GM18511 (cell line): Measurements from ENCODE around the gene EPC2.
"Not testable (repeated sequence)": the region's sequence is repeated elsewhere in the genome, so short reads cannot be mapped to it uniquely, and the experiment has no call there.

ENCODE experiments used
- ATAC-seq: cut with Tn5 transposase; IDR thresholded peaks from one replicate; pipeline ENCODE4 v1.9.1; 2021; ENCODE audit warnings: mild to moderate bottlenecking, moderate library complexity; ENCODE audit not compliant: unreplicated experiment

The EPC2 gene

DNA sequence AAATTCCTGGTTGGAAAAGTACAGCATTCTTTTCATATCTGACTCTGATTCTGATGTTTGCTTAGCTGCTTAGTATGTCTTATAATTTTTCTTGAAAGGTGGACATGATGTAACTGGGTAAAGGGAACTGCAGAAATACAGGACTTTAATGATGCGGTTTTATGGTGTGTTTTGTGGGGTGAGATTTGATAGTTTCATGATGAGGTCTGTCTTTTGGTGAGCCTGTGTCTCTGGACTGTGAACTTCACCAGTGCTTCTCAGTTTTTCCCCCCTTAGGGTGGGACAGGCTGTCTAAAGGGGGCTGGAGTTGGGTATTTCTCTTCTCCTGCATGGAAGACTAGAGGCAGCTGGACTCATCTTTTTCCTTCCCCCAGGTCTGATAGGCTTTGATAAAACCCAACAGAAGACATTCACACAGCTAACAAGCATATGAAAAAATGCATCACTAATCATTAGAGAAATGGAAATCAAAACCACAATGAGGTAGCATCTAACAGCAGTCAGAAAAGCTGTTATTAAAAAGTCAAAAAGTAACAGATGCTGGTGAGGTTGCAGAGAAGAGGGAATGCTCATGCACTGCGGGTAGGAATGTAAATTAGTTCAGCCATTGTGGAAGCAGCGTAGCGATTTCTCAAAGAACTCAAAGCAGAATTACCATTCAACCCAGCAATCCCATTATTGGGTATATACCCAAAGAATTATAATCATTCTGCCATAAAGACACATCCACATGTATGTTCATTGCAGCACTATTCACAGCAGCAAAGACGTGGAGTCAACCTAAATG, 77.6 kb downstream of the EPC2 start:
- ATAC-seq: peak; percentile 38

DNA sequence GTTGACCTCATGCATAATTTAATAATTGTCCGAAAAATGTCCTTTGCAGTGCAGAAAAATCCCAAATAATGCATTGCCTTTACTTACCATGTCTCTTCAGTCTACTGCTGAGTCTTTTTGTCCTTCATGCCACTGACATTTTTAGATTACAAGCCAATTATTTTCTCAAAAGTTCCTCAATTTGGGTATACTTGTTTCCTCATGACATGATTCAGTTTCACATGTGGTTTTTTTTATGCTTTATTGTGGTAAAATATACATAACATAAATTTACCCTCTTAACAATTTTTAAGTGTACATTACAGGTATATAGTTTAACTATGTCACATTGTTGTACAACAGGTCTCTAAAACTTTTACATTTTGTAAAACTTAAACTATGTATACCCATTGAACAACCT, 81.0 kb downstream of the EPC2 start:
- ATAC-seq: no peak

DNA sequence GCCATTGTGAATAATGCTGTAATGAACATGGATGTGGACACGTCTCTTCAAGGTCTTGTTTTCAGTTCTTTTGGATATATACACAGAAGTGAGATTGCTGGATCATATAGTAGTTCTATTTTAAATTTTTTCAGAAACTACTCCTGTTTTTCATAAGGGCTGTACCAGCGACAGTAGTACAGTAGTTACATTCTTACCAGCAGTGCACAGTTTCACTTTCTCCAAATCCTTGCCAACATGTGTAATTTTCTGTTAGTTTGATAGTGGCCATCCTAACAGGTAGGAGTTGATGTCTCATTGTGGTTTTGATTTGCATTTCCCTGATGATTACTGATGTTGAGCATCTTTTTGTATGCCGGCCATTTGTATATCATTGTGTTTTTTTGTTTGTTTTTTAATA, 81.7 kb downstream of the EPC2 start:
- peak; percentile 75 for ATAC-seq

DNA sequence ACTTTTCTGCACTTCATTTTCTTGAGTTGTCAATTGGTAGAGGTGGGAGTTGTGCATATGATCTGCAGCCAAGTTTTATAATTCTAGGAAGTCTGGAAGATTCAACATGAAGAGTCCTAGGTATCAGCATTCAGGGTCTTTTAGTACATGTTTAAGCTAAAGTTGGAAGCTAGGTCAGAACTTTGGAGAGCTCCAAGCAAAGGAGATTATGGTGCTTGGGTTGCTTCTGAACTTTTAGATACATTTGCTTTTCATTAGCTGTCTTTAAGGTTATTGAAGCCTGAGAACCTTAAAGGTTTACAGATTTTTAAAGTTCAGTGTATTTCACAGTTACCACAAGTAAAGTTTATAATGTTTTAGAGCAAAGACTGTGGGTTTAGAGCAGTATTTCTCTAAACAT, 85.5 kb downstream of the EPC2 start:
- ATAC-seq: no peak

DNA sequence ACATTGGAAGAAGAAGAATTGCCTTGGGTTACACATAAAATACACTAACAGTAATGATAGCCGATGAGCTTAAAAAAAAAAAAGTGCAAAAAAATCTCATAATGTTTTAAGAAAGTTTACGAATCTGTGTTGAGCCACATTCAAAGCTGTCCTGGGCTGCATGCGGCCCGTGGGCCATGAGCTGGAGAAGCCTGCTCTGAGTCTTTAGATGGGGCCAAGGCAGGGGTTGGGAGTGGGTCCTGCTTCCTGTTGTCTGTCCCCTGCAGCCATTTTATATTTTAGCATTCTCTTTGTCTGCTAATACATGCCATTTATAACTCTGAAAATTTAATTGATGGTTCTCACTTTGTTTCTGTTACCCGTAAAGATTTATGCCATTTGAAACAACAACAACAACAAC, 93.2 kb downstream of the EPC2 start:
- no peak for ATAC-seq

DNA sequence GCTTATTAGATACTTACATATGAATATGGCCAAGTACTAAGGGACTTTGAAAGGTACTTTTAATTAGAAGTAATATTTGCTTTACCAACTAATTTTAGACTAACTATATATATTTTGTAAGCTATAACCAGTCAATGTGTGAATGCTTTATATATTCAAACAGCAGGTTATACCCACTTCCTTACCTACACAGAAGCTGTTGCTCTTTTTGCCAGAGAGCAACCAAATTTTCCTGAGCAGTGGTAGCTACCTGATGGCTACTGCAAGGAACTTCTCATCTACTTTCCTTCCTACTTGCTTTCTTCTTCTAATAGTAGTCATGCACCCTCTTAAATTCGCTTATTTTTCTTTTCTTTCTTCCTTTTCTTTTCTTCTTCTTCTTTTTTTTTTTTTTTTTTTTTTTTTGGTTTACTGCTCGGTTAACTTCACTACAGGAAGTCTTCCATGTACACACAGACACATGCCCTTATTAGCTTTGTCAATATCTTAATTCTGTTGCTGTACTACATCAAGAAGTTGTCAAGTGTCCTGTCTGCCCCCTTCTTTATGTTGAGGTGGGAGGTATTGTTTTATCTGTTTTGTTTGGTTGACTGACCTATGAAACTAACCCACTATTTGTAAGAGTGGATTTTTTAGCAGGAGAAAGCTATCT, 95.0 kb downstream of the EPC2 start:
- peak; percentile 53 for ATAC-seq

DNA sequence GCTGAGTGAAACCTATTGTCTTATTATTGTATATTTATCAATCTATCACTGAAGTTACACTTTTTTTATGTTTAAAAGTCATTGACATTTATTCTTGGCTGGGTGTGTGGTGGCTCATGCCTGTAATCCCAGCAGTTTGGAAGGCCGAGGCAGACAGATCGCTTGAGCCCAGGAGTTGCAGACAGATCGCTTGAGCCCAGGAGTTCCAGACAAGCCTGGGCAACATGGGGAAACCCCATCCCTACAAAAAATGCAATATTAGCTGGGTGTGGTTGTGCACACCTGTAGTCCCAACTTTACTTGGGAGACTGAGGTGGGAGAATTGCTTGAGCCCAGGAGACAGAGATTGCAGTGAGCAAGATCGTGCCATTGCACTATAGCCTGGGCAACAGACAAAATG, 97.8 kb downstream of the EPC2 start:
- ATAC-seq: no peak

DNA sequence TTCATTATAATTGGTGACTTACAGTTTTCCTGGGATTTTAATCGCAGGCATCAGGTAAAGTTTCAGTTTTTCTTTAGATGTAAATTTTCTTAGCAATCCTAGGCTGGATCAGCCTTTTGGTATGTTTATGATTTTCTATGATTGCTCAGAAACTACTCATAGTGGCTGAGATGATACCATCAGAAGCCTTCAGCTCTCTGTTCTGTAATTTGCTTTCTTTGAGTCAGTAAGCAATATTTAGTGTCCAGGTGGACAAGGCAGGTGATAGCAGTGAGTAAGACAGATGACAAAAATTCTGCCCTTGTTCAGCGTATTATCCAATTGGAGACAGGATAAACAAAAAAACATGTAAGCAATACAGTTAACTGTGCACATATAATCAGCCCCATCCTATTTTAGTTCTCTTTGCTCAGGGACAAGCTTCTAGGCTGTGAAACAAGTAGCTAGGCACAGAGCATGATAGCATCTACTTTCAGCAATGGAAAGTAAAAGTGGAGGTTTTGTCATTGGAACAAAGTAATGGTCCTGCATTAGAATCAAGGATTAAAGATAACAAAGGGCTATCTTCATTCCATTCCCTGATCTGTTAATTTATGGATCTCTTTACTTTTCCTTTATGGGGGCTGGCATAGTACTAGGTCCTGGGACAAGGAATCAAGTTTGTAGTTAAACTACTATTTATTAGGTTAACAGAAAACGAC, 100.8 kb downstream of the EPC2 start:
- ATAC-seq: no peak

DNA sequence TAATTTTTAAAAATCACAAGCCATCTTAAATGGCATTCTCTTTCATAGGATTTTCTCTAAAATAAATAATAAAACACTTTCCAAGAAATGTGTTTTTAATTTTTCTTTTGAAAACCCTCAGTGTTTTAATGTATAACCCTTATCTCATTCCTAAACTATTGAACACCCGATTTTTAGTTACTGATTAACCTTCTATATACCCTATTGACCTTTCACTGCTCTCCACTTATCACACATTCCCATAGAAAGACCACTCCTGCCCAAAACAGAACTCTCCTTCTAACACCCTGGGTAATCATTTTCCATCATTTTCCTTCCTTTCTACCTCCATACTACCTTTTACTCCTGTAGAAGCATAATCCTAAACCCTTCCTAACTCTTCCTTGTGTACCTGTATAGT, 102.4 kb downstream of the EPC2 start:
- no peak for ATAC-seq

DNA sequence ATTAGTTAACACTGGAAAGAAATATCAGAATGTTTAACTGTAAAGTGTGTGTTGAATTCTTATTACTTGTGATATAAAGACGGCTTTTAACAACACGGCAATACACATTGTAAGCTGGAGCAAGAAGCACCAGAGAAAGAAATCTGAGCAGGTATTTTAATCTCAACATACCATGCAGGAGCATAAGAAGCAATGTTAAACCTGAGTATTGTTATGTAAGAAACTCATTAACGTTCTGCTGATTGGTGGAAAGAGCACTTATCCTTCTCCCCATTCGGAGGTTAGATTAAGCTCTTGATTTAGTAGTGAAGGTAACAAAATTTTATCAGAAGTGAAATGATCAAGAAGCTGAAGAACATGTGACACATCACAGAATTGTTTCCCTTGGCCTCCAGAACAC, 107.4 kb downstream of the EPC2 start:
- ATAC-seq: no peak

DNA sequence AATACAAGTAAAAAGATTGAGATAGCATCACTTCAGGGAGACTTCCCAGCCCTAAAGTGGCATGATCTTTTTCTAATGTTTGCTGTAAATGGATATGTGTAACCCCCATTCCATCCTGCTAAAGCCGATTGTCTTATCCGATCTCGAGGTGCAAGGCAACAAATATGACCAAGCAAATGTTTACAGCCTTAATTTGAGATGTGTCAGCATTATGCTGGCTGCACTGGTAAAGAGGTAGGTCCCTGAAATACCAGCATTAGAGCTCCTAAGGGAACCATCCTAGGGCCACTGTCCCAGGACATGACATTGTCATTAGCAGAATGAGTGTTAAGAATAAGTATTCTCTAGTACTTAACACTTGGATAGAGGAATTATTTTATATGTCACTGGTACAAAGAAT, 108.4 kb downstream of the EPC2 start:
- ATAC-seq: no peak

DNA sequence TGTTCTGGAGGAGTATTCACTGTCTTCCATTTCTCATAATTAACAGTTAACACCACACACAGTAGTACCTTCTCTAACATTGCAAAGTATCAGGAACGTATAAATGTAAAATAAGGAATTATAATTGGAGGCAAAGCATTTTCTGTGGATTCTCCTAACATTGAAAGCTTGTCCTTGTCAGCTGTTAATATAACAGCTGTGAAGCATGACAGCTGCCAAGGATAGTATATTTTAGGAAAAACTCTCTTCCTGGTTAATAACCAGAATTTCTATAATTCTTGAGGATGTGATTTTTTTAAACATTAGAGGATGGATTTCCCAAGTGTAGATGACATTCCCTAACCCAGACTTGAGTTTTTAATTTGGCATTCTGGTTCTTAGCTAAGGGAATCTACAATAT, 110.3 kb downstream of the EPC2 start:
- ATAC-seq: no peak

DNA sequence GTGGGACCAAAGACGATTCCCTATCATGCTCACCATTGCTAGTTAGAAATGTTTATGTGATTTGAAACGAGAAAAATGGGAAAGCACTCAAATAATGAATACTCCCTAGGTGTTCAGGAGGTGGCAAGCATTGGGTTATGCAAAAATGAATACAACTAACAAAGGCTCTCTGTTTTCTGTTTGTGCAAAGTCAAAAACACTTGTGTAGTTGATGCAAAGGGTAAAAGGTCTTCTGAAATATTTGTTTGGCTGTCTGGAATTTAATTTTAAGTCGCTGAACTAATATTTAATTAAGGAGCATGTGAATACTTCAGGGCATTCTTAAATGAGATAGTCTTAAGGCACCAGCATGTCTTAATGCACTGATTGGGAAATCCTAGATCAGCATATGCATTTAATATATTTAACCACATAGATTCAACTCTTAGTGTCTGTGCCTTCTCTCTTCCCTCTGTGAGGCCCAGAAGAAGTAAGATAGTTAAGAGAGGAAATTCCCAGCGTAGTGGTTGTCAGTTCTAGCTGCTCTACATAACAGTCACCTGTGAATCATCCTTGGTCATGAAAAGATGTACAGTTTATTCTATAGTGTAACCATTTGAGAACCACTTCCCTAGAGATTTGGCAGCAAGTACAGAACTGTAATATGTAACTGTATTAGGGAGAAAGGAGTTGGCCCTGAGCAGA, 111.9 kb downstream of the EPC2 start:
- ATAC-seq: no peak

DNA sequence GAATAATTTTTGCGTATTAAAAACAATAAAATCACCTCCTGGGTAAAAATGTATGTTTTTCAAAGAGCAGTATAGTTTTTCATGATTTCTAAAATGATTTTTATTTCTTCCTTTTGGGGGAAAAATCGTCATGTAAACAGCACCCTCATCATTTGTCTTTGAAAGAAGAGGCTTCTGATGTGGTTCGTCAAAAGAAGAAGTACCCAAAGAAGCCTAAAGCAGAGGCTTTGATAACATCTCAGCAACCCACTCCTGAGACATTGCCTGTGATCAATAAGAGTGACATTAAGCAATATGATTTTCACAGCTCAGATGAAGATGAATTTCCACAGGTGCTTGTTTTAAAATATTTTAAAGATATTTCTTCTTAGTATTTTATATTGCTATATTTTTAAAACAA, 120.3 kb downstream of the EPC2 start:
- ATAC-seq: no peak

DNA sequence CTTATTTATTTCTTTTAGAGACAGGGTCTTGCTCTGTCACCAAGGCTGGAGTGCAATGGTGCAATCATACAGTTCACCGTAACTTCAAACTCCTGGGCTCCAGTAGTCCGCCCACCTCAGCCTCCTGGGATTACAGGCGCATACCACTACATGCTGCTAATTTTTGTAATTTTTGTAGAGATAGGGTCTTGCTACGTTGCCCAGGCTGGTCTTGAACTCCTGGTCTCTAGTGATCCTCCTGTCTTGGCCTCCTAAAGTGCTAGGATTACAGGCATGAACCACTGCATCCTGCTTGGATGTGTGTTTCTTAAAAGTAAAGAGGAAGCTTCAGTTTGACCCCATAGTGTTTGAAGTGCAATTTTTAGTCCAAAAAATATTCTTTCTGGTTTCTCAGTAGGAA, 125.5 kb downstream of the EPC2 start:
- no peak for ATAC-seq

DNA sequence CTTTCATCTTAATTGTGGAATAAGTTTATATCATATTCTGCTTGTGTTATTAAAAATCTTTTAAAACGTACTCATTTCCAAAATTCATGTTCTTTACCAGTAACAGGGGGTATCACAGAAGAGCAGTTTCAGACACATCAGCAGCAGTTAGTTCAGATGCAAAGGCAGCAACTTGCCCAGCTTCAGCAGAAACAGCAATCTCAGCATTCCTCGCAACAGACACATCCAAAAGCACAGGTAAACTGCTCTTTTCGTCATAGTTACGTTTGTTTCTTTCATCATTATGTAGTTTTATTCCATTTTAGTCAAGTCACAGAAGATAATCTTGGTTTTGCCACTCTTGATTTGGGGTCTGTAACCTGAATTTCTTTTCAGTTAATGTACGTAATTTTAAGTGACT, 137.0 kb downstream of the EPC2 start:
- ATAC-seq: no peak

DNA sequence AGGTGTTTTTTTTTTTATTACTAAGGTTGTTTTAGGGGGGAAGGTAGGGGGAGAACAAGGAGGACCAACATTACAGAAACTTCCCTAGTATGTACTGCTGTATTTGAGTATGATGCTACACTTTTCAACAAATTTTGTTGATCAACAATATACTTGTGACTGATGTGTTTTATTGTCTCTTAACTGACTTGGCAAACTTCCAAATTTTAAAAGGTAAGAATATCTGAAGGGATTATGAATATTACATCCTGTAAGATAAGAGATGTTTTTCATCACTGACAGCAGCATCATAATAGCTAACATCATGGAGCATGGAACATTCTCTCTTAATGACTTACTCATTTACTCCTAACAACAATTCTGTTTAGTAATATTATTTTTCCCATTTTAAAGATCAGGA, 144.5 kb downstream of the EPC2 start:
- no peak for ATAC-seq

DNA sequence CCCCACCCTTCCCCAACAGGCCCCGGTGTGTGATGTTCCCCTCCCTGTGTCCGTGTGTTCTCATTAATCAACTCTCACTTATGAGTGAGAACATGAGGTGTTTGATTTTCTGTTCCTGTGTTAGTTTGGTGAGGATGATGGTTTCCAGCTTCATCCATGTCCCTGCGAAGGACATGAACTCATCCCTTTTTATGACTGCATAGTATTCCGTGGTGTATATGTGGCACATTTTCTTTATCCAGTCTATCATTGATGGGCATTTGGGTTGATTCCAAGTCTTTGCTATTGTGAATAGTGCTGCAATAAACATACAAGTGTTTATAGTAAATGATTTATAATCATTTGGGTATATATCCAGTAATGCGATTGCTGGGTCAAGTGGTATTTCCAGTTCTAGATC, 145.6 kb downstream of the EPC2 start:
- not testable (repeated sequence) for ATAC-seq

DNA sequence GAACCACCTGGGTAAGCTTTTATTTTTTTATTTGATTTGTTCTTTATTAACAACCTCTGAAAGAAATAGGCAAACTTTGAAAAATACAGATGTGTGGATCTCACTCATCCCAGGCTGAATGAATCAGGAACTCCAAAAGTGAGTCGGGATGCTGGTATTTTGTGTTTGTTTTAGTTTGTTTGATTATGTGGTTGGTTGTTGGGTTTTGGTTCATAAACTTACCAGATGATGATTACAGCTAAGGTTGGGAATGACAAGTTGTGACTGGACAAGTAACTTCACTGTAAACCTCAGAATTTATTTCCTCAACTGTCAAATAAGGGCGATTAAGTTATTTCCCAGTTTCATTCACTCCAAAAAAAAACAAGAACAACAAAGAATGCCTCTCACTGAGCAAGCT, 150.0 kb downstream of the EPC2 start:
- ATAC-seq: no peak

DNA sequence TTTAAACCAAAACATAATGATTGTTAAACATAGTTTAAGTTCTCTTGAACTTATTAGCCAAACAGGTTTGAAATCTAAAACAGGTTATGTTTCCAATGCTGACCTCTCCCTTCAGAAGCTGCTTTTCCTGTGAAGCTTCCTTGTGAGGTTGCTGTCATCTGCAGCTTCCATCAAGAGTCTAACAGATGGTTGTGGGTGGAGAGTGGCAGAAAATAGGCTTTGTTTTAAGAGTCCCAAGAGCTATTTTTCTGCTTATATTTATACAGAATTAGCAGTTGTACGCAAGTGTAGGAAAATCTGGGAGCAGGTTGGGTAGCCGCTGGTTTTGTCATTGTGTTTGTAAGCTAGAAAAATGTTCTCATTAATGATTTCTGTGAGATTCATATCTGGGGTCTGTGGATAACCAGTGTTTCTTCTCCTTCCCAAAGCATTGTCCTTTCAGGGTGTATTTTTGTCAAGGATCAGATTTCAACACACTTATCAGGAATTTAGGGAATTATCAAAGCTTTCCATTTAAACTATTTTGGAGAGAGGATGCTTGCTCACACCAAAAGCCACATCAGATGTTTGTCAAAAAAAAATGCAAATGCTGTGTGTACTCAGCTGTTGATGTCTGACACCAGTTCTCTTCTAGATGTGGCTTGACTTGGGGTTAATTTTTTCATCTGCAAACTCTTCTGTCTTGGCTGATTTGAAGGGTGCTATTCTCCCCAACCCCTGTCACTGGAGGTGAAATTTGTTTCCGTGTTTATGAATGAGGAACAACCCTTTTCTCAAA, 152.4 kb downstream of the EPC2 start:
- ATAC-seq: no peak
